SIG-M5 treated with dmso at 0.1 percent for 504 hours (cell line): ENCODE measurements around the gene NEDD4L.

Experiments used
- DNase-seq: peaks from one replicate; lab custom pipeline; 2025; ENCODE audit not compliant: unreplicated experiment; lab: John Stamatoyannopoulos, UW

Gene NEDD4L

DNA sequence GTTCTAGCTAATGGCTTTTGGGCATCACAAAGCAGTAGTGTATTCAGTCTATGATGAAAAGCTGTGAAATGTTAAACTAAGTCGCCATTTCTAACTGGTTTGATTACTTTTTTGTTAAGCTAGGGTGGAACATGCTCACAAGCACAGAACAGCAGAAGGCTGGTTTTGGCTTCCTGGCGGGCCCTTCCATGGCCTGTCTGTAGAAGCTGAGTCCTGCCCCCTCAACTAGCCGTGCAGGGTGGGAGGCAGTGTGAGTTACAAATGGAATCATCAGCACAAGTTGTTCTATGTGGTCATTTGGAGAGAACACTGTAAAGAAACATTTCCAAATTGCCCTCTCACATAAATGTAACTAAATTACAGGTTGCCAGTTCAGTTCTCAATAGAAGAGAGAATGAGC lies 294.1 kb downstream of the NEDD4L start:
- no peak for DNase-seq

DNA sequence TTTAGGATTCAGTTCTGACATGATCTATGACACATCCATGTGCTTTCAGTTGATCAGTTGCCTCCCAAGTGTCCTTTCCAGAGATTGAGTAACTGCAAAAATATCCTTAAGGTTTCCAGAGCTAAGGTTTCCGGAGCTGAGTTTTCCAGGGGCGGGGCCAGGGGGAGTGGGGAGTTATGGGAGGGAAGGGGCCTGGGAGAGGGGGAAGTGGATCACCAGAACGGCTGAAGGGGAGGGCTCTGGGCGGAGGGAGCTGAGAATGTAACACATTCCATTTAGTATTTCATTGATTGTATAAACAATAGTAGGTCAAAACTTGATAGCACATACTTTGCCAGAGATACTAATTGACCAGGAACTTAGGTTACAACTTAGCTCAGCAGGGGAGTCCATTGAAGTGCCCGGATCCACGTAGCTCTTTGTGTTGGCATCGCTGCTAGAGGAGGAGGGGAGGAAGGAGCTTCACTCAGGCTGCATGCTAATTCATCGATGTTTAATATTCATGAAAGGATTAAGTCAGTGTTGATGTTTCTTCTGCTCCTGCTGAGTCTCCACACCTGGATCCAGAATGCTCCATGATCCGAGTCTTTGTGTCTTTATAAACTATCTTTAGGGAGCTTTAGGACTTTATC lies 295.1 kb downstream of the NEDD4L start:
- DNase-seq = no peak

DNA sequence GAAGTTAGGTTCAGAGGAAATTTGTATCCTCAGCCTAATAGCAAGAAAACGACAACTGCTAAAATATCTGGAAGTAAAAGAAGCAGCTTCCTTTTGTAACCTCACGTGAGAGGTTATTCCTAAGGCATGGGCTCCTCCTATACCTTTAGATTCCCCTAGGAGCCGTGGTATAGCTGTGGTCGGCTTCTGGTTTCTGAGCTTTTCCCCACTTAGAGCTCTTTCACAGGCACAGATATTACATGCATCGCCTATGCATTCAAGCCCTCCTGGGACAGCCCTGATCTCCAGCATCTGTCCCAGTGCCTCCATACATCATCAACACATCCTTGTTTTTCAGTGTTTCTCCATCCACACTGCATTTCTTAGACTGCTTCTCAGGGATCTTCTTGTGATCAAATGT lies 295.9 kb downstream of the NEDD4L start:
- DNase-seq = no peak

DNA sequence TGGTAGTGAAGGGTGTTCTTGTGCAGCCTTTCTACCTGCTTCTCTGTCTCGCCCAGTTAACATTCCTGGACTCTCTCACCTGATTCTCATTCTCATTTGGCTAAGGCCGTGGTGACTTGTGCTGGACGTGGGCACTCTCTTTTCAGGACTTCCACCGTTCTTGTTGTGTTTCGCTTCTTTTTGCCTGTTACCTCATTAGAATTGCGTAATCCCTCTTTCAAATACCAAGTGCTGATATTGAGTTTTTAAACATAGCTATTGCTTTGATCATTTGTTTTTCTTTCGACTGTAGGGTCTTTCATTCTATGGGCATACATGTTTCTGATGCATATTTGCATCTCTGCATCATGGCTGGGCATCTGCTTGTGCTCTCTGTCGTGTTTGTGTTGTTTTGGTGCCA lies 297.9 kb downstream of the NEDD4L start:
- DNase-seq = no peak

DNA sequence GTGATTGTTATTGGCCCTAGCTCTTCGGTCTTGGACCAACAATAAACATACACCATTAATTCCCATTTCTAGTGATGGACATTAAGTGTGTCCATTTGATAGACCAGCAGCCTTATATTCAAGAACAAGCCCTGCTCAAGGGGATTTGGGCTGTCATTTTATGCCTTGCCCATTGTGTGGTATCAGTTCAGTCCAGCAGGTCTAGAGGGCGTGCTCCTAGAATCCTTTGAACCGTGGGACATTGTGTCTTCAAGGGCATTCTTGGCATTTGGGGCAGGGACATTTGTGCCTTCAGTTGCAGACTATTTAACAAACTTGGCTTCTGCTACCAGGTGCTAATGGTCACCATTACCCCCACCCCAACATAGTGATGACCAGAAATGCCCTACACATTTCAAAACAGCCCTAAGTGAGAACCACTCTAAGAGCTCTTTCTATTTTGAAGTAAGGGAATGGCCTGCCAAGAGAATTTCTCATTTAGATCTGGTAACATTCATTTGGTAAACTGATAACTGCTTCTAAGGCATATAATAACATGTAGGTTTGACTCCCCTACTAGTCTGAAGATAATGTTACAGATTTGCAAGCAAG lies 300.1 kb downstream of the NEDD4L start:
- DNase-seq = no peak

DNA sequence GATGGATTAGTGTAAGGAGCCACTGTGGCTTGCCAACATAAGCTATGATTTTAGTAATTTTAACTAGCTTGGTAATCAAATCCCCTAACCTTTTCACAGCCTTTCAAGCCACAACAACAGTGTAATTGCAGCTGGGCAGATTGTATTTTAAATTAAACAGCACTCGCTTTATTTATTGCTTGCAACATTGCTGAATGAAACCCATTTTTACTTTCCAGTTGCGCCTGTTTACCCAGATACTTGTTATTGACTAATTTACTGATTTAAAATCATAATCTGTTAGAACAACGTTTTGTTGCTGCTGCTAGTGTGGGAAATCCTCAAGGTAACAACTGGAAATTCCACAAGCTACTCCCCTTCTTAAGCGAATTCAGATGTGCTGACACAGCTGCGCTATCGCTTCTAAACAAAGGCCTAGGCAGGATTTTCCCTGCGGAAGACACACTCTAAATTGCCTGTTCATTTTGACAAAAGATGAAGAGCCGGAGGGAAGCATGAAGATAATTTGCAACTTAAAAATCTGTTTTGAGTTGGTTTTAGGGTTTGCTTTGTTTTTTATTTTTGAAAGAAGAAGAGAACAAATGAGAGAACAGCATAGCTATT lies 300.9 kb downstream of the NEDD4L start:
- DNase-seq = no peak

DNA sequence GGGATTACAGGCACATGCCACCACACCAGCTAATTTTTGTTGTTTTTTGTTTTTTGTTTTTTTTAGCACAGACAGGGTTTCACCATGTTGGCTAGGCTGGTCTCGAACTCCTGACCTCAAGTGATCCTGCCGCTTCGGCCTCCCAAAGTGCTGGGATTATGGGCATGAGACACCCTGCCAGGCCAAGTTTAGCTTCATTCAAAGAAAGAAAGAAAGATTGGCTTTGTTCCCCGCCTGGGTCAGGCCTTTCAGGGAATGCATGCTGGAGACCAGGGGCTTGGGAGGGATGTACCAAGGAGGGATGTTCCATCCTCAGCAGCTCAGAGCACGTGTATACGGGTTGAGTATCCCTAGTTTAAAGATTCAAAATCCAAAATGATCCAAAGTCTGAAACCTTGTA lies 301.8 kb downstream of the NEDD4L start:
- no peak for DNase-seq

DNA sequence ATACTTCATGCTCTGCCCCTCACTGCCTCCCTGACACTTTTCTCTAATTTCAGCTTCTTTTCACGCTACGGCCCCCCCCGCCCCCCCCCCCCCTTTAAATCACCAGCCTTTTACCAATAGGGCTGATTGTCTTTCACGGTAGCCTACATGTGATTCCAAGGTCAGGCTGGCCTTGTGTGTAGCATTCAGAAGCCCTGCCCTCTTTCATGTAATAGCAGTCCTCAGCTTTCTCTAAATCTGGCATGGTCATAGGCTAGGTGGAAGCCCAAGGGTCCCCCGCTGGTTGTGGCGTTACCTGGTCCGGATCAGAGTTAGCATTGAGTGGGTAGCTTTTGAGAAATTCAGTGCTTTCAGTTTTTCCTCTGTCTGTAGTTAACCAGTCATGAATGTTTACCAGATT lies 303.1 kb downstream of the NEDD4L start:
- DNase-seq = no peak

DNA sequence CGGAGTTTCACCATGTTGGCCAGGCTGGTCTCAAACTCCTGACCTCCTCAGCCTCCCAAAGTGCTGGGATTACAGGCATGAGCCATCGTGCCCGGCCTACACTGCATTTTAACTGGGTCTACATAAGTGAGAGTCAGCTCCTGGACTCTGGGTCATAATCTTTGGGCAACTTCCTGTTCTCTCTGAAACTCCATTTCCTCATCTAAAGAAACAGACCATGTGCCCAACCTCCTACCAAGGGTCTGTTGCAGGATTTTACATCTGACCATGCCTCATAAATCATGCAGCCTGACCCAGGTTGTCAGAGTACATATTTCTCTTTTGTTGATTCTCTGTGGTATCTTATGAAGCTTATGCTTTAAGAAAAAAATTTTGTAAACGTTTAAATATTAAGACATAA lies 304.5 kb downstream of the NEDD4L start:
- peak; percentile 37 for DNase-seq

DNA sequence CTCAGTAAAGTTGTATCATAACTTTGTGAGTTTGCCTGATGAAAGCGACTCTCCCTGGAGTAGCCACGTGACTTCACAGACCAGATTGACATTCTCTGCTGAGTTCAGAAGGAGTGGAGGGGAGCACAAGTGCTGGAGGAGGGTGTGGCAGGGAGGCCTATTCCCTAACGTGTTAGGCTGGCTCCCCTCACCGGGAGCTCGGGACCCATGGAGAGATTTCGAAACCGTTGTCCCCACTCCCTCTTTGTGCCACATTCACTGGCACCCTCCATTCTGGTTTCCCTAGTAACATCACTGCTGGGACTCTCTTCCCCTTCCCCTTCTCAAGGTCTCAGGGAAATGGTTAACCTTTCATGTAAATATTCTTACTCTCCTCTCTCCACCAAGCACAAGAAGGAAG lies 304.9 kb downstream of the NEDD4L start:
- DNase-seq = no peak

DNA sequence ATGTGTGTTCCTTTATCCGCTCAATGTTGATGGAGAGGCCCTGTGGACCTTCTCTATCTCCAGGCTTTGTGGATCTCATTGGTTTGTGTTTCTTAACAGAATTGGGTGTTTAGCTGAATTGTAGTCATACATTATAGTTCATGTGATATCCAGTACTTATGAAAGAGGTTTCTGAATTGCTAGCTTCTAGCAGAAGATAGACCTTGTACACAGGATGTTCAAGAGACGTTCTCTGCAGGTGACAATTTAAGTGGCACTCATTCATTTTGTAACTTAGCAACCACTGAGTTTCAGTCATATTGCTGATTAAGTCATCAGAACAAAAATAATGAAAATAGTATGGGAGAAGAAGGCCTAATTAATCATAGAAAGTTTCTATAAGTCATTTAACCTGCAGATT lies 305.6 kb downstream of the NEDD4L start:
- DNase-seq = no peak

DNA sequence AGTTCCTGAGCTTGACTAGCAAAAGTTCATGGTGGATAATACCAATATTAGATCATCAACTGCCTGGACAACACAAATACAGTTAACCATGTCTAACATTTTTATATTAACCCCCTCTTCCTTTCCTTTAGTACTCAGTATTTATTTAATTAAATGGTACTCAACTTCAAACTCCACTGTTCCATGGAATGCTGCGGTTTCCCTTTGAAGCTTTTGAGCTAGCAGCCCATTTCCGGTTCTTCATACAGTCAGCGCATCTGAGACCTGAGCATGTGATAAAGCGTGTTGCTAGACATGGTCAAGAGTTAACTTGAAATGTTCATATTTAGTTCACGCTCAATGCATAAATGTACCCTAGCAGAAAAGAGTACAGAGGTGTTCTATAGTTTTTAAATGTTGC lies 306.5 kb downstream of the NEDD4L start:
- no peak for DNase-seq

DNA sequence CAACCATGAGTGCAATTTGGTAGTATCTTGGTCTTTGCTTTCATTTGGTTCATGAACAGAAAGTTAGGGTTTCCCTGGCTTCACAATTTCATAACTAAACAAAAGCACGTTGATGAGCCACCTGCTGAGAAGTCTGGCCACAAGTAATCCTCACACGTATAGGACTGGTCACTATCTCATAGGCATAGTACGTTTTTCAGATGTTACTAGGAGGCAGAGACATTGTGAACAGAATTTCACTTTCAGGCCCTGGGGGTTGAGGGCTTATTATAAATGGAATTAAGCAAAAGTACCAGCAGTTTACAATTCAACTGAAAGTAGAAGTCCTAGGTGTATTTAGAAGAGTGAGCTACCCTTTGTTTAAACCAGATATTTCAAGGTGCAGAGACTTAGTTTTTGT lies 307.8 kb downstream of the NEDD4L start:
- DNase-seq = no peak

DNA sequence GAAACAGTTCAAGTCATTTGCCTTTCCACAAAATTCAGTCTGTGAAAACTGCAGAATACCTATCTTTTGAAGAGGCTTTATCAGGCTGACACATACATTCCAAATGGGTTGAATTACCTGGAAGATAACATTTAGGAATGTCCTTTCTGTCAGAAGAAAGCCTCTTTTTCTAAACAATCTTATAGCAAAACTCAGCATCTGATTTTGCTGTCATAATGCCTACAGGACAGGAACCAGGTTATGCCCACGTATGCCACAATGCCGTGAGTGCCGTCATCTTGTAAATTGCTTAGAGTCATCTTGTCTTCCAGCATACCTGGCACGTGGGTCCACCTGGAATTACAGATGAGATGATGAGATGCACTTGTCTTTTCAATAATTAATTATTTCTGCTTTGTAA lies 309.6 kb downstream of the NEDD4L start:
- DNase-seq = no peak

DNA sequence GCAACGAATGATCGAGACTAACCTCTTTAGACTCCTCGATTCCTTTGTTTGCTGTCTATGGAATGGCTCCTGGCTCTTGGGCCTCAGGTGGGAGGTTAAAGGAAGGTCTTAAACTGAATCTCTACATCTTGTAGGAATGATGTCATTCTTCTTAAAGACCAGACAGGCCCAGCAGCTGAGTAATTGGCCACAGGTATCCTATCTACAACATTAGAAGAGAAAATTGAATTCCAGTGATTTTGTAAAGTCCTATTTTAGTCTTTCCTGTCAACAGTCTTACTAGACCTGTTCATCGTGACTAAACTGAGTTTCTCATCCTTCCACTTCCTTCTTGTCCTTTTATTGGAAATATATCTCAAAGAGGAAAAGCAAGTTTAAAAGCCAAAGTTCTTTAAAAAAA lies 310.0 kb downstream of the NEDD4L start:
- DNase-seq = no peak

DNA sequence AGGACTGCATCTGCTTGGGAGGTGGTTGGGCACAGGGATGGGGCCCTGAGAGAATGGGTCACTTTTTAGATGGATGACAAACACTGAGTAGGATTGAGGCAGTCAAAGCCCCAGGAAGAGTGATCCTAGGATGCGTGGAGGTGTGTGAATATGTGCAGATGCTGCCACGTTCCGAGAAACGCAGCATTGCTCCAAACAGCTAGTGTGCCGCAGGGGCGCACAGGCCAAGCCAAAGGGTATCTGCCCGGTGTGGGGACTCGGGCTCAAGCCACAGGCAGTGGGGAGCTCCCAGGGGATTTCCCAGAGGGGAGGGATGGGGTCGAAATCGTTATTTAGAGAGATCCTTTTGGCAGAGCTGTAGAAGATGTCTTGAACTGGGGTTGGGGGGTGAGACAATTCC lies 310.8 kb downstream of the NEDD4L start:
- DNase-seq = no peak

DNA sequence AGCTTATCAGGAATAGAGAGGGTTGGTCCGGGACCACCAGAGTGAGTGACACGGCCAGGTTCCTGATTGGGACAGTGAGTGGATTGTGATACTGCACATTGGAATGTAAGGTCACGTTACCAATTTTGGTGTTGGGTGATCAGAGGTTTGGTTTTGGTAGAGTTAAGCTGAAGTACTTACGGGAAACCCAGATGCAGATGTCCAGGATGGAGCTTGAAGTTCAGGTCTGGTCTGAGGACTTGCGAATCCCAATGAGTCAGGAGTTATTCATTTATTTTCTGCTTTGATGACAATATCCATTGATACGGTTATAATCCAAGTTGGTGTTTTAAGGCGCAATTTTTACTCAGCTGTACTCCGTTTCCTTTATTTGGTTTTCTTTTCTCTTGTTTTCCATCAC lies 311.2 kb downstream of the NEDD4L start:
- DNase-seq = no peak

DNA sequence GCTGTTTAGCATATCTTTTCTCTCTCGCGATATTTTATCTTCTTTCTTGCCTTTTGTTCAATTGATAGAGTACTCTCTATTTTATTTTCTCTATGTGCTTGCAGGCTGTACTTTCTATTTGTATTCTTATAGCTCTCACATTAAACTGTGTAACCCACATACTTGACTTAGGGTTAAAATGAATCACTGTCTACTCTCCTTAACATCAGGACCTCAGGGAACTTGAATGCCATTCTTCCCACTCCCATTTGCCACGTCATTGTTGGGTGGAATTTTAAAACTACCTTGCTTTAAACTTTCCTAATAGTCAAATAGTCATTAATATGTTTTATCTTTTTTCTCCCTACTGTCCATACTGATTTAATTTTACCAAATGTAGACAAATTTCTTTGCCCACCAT lies 315.2 kb downstream of the NEDD4L start:
- no peak for DNase-seq

DNA sequence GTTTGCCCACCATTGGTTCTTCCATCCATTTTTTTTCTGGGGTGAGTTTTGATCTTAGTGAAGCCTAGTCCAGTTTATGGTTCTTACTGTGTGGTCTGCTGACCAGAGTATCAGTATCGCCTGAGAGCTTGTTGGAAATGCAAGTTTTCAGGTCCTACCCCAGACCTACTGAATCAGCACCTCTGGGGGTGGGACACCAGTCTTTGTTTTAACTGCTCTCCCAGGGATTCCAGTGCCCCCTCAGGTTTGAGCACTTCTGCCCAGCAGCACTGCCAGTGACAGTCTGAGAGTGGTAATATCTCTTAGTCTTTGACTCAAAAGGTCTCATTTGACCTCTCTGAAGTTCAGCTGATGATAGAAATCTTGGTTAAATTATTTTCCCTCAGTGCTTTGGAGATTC lies 315.6 kb downstream of the NEDD4L start:
- no peak for DNase-seq

DNA sequence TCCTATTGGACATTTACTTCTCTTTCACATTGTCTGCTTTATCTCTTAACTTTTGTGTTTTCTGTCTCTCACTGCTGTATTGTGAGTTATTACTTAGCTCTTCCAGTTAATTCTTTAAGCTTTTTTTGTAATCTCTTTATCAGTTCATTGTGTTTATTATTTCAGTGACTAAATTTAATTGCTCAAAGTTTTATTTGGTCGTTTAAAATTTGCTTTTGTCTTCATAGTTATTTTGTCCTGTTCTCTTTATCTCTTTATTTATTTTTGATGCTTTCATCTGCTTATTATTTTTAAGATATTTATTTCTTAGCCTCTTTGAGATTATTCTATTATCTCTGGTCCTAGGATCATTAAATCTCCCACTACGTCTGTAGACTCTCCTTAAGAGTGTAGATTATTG lies 316.3 kb downstream of the NEDD4L start:
- no peak for DNase-seq

DNA sequence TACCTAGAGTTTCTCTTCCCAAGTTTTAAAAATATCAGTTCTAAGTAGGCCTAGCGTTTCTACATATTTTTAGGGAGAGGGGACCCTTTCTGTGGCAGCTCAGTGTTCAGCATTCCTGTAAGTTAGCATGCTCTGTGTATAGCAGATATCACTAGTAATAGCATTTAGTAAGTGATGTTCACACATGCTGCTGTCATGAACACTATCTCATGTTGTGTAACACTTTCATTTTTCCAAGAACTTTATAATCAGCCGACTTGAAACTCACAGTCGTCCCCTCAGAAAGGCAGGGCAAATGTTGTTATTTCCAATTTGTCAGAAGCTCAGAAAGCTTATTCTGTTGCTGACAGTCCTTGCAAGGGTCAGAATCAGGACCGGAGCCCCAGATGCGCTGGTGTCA lies 317.2 kb downstream of the NEDD4L start:
- DNase-seq = no peak

DNA sequence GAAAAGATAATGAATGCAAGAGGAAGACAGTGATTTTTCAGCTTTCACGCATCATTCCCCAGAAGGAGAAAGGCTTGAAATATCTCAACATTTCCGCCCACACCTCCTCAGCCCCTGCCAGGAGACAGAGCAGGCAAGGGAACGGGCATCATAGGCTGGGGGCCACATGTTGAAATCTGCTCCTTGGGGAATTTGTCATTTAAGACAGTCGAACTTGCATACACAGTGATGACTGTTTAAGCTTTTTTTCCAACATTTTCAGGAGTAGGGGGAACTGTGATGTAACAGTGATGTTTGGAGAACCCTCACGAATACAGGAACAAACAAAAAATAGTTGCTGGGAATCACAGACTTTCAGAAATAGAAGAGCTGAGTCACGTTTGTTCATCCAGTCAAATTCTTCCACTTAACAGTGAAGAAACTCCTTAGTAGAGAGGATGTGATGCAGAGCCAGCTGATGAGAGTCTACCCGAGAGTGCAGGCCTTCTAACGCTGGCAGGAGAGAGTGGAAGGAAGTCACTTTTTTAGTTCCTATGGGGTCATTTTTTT lies 318.1 kb downstream of the NEDD4L start:
- DNase-seq = peak; percentile 72

DNA sequence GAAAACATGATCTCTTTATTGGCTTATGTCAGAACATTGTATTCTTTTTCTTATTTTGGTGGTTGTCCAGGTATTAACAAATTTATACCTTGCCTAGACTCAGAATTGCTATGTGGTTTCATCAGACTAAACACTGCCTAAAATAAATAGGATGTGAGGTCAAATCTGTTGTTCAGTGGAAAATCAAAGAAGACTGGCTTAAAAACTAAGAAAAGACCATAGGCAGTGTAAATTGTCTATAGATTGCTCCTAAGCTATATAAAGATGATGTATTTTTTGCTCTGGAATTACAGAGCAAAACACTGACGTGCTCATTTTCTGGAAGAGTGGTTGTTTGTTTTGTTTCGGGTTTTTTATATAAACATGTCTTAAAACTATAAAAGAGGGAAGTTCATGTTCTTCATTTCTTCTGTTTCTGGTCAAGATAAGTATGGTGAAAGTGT lies 318.8 kb downstream of the NEDD4L start:
- DNase-seq = no peak
